ENCODE measurements around the gene CMTR1.
A peak's percentile ranks its signal among the peaks of the same experiment; 100 is the strongest.

CMTR1 gene

GRCh38 chr6:37407948-37408347, 25.1 kb upstream of the CMTR1 start:
- no peaks in the 10 kb centered on the region for H3K9me3 ChIP-seq (ENCODE audit: control insufficient read depth, low read depth, low read length)
- no peak overlapping the region for H3K27ac ChIP-seq (ENCODE audit: low read length)
- H3K4me1 ChIP-seq (ENCODE audit: control insufficient read depth, low read depth, low read length) = no peaks in the 10 kb centered on the region
- H3K36me3 ChIP-seq (ENCODE audit: control insufficient read depth, low read depth, low read length) = no peaks in the 10 kb centered on the region
- H3K27me3 ChIP-seq (ENCODE audit: control insufficient read depth, insufficient read depth, low read length) = no peaks in the 10 kb centered on the region
- H3K4me3 ChIP-seq (ENCODE audit: low read length) = no peak overlapping the region
- no peak overlapping the region for H3K9ac ChIP-seq (ENCODE audit: low read length)

- H3K36me3 ChIP-seq (ENCODE audit: control insufficient read depth, low read depth, low read length) = no peaks in the 10 kb centered on the region
These were observed 23.5 kb upstream of the CMTR1 start for GRCh38 chr6:37409501-37409900.

GRCh38 chr6:37417393-37417792, 15.6 kb upstream of the CMTR1 start:
- H3K9ac ChIP-seq (ENCODE audit: low read length) = no peak overlapping the region
- no peaks in the 10 kb centered on the region for H3K36me3 ChIP-seq (ENCODE audit: control insufficient read depth, low read depth, low read length)
- no peaks in the 10 kb centered on the region for H3K27me3 ChIP-seq (ENCODE audit: control insufficient read depth, insufficient read depth, low read length)
- no peaks in the 10 kb centered on the region for H3K9me3 ChIP-seq (ENCODE audit: control insufficient read depth, low read depth, low read length)
- no peak overlapping the region for H3K27ac ChIP-seq (ENCODE audit: low read length)
- no peak overlapping the region for H3K4me3 ChIP-seq (ENCODE audit: low read length)
- H3K4me1 ChIP-seq (ENCODE audit: control insufficient read depth, low read depth, low read length) = no peaks in the 10 kb centered on the region

More at GRCh38 chr6:37409501-37409900, 23.5 kb upstream of the CMTR1 start:
- Histone ChIP-seq H3K27me3 (ENCODE audit: control insufficient read depth, insufficient read depth, low read length) (no peaks in the 10 kb centered on the region), H3K4me1 (ENCODE audit: control insufficient read depth, low read depth, low read length) (no peaks in the 10 kb centered on the region), H3K27ac (ENCODE audit: low read length) (no peak overlapping the region), H3K9me3 (ENCODE audit: control insufficient read depth, low read depth, low read length) (no peaks in the 10 kb centered on the region), H3K4me3 (ENCODE audit: low read length) (no peak overlapping the region), H3K9ac (ENCODE audit: low read length) (no peak overlapping the region)

GRCh38 chr6:37418722-37419121, 14.3 kb upstream of the CMTR1 start:
- Histone ChIP-seq H3K36me3 (ENCODE audit: control insufficient read depth, low read depth, low read length) (no peaks in the 10 kb centered on the region), H3K4me3 (ENCODE audit: low read length) (no peak overlapping the region), H3K4me1 (ENCODE audit: control insufficient read depth, low read depth, low read length) (no peaks in the 10 kb centered on the region), H3K9me3 (ENCODE audit: control insufficient read depth, low read depth, low read length) (no peaks in the 10 kb centered on the region), H3K27me3 (ENCODE audit: control insufficient read depth, insufficient read depth, low read length) (no peaks in the 10 kb centered on the region), H3K27ac (ENCODE audit: low read length) (no peak overlapping the region), H3K9ac (ENCODE audit: low read length) (no peak overlapping the region)

- Histone ChIP-seq H3K4me1 (ENCODE audit: control insufficient read depth, low read depth, low read length) (no peaks in the 10 kb centered on the region), H3K9ac (ENCODE audit: low read length) (no peak overlapping the region), H3K27me3 (ENCODE audit: control insufficient read depth, insufficient read depth, low read length) (no peaks in the 10 kb centered on the region), H3K9me3 (ENCODE audit: control insufficient read depth, low read depth, low read length) (no peaks in the 10 kb centered on the region), H3K27ac (ENCODE audit: low read length) (no peak overlapping the region), H3K4me3 (ENCODE audit: low read length) (no peak overlapping the region), H3K36me3 (ENCODE audit: control insufficient read depth, low read depth, low read length) (no peaks in the 10 kb centered on the region)
These were observed 6.7 kb upstream of the CMTR1 start for GRCh38 chr6:37426058-37426944.

GRCh38 chr6:37426945-37427510, 6.0 kb upstream of the CMTR1 start:
- Histone ChIP-seq H3K27me3 (ENCODE audit: control insufficient read depth, insufficient read depth, low read length) (no peaks in the 10 kb centered on the region), H3K4me1 (ENCODE audit: control insufficient read depth, low read depth, low read length) (no peaks in the 10 kb centered on the region), H3K9ac (ENCODE audit: low read length) (no peak overlapping the region), H3K36me3 (ENCODE audit: control insufficient read depth, low read depth, low read length) (no peaks in the 10 kb centered on the region), H3K9me3 (ENCODE audit: control insufficient read depth, low read depth, low read length) (no peaks in the 10 kb centered on the region), H3K27ac (ENCODE audit: low read length) (no peak overlapping the region), H3K4me3 (ENCODE audit: low read length) (no peak overlapping the region)

- Histone ChIP-seq H3K9me3 (ENCODE audit: control insufficient read depth, low read depth, low read length) (no peaks in the 10 kb centered on the region), H3K27ac (ENCODE audit: low read length) (no peak overlapping the region)
These were observed 3.7 kb upstream of the CMTR1 start for GRCh38 chr6:37429352-37429750.

GRCh38 chr6:37432590-37432915, 468 bp upstream of the CMTR1 start:
- peak overlapping the region; percentile 17 for H3K27ac ChIP-seq (ENCODE audit: low read length)
- peak overlapping the region; percentile 97 for H3K4me3 ChIP-seq (ENCODE audit: low read length)

More at GRCh38 chr6:37429352-37429750, 3.7 kb upstream of the CMTR1 start:
- Histone ChIP-seq H3K4me3 (ENCODE audit: low read length) (no peak overlapping the region), H3K27me3 (ENCODE audit: control insufficient read depth, insufficient read depth, low read length) (no peaks in the 10 kb centered on the region), H3K4me1 (ENCODE audit: control insufficient read depth, low read depth, low read length) (peaks cover 6% of the 10 kb centered on the region), H3K9ac (ENCODE audit: low read length) (no peak overlapping the region), H3K36me3 (ENCODE audit: control insufficient read depth, low read depth, low read length) (no peaks in the 10 kb centered on the region)

GRCh38 chr6:37433657-37434271, 743 bp downstream of the CMTR1 start:
- no peaks in the 10 kb centered on the region for H3K9me3 ChIP-seq (ENCODE audit: control insufficient read depth, low read depth, low read length)
- peak overlapping the region; percentile 97 for H3K4me3 ChIP-seq (ENCODE audit: low read length)
- H3K9ac ChIP-seq (ENCODE audit: low read length) = peak overlapping the region; percentile 72
- no peaks in the 10 kb centered on the region for H3K27me3 ChIP-seq (ENCODE audit: control insufficient read depth, insufficient read depth, low read length)
- peak overlapping the region; percentile 25 for H3K27ac ChIP-seq (ENCODE audit: low read length)
- H3K4me1 ChIP-seq (ENCODE audit: control insufficient read depth, low read depth, low read length) = peaks cover 6% of the 10 kb centered on the region
- H3K36me3 ChIP-seq (ENCODE audit: control insufficient read depth, low read depth, low read length) = peaks cover 18% of the 10 kb centered on the region

More at GRCh38 chr6:37432590-37432915, 468 bp upstream of the CMTR1 start:
- Histone ChIP-seq H3K36me3 (ENCODE audit: control insufficient read depth, low read depth, low read length) (peaks cover 16% of the 10 kb centered on the region), H3K4me1 (ENCODE audit: control insufficient read depth, low read depth, low read length) (peaks cover 6% of the 10 kb centered on the region), H3K9ac (ENCODE audit: low read length) (peak overlapping the region; percentile 72), H3K27me3 (ENCODE audit: control insufficient read depth, insufficient read depth, low read length) (no peaks in the 10 kb centered on the region), H3K9me3 (ENCODE audit: control insufficient read depth, low read depth, low read length) (no peaks in the 10 kb centered on the region)

GRCh38 chr6:37435373-37435772, 2.4 kb downstream of the CMTR1 start:
- Histone ChIP-seq H3K4me1 (ENCODE audit: control insufficient read depth, low read depth, low read length) (peaks cover 6% of the 10 kb centered on the region), H3K27me3 (ENCODE audit: control insufficient read depth, insufficient read depth, low read length) (no peaks in the 10 kb centered on the region), H3K4me3 (ENCODE audit: low read length) (no peak overlapping the region), H3K9me3 (ENCODE audit: control insufficient read depth, low read depth, low read length) (no peaks in the 10 kb centered on the region), H3K9ac (ENCODE audit: low read length) (no peak overlapping the region), H3K36me3 (ENCODE audit: control insufficient read depth, low read depth, low read length) (peaks cover 18% of the 10 kb centered on the region), H3K27ac (ENCODE audit: low read length) (no peak overlapping the region)

- no peak overlapping the region for H3K27ac ChIP-seq (ENCODE audit: low read length)
- H3K4me1 ChIP-seq (ENCODE audit: control insufficient read depth, low read depth, low read length) = peaks cover 6% of the 10 kb centered on the region
- no peaks in the 10 kb centered on the region for H3K27me3 ChIP-seq (ENCODE audit: control insufficient read depth, insufficient read depth, low read length)
- H3K9ac ChIP-seq (ENCODE audit: low read length) = no peak overlapping the region
- H3K36me3 ChIP-seq (ENCODE audit: control insufficient read depth, low read depth, low read length) = peaks cover 18% of the 10 kb centered on the region
- no peak overlapping the region for H3K4me3 ChIP-seq (ENCODE audit: low read length)
- no peaks in the 10 kb centered on the region for H3K9me3 ChIP-seq (ENCODE audit: control insufficient read depth, low read depth, low read length)
These were observed 2.8 kb downstream of the CMTR1 start for GRCh38 chr6:37435816-37436215.
